Measurements from ENCODE around the gene ATP8A1.

ATP8A1 gene

GRCh38 chr4:42543126-42543525, 113.8 kb downstream of the ATP8A1 start:
- DNase-seq = no peak
- in situ Hi-C loops (cut with MboI; ENCODE audit: low pct_unique_long_range_greater_than_20kb, low sequenced_read_pairs) = no loop called here

DNA sequence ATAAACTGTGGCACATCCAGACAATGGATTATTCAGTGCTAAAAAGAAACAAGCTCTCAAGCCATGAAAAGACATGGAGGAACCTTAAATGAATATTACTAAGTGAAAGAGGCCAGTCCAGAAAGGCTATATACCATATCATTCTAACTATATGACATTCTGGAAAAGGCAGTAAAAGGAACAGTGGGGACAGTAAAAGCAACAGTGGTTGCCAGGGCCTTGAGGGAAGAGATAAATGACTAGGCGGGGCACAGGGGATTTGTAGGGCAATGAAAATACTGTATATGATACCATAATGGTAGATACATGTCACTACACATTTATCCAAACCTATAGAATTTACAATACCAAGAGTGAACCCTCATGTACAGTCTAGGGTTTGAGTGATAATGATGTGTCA, 115.3 kb downstream of the ATP8A1 start:
- in situ Hi-C loops (cut with MboI; ENCODE audit: low pct_unique_long_range_greater_than_20kb, low sequenced_read_pairs) = no loop called here
- no peak for DNase-seq

DNA sequence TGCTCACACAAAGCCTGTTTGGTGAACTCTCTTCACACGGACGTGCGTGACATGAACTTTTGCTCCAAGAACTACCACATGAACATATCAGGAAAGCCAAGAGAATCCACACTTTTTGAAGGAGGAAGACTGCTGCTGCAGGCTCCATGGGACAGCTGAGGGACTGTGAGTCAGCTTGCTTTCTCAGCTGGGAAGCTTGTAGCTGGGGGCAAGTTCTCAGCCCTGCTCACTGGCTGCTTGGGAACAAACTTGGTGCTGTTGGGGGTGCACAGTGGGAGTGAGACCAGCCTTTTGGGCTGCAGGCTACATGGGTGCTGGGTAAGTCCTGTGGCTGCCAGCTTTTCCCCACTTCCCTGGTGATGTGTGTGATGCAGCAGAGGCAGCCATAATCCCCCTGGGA, 123.9 kb downstream of the ATP8A1 start:
- DNase-seq = no peak
- in situ Hi-C loops (cut with MboI; ENCODE audit: low pct_unique_long_range_greater_than_20kb, low sequenced_read_pairs) = no loop called here

DNA sequence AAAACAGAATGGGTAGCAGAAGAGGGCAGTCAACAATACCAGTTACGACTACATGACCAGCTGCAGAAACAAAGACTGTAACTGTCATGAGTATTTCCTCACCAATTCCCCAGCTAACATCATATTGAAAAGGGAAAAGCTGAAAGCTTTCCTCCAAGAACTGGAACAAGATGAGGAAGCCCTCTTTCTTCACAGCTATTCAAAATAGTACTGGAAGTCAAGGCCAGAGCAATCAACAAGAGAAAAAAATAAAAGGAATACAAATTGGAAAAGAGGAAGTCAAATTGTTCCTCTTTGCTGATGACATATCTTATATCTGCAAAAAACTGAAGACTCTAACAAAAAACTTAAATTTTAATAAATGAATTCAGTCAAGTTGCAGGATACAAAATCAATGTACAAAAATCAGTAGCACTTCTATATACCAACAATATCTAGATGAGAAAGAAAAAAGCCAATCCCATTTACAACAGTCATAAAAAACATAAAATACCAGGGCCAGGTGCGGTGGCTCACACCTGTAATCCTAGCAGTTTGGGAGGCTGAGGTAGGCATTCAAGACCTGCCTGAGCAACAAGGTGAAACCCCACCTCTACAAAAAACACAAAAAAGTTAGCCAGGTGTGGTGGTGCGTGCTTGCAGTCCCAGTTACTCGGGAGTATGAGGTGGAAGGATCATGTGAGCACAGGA, 125.4 kb downstream of the ATP8A1 start:
- DNase-seq = peak; percentile 48
- in situ Hi-C loops (cut with MboI; ENCODE audit: low pct_unique_long_range_greater_than_20kb, low sequenced_read_pairs) = no loop called here

DNA sequence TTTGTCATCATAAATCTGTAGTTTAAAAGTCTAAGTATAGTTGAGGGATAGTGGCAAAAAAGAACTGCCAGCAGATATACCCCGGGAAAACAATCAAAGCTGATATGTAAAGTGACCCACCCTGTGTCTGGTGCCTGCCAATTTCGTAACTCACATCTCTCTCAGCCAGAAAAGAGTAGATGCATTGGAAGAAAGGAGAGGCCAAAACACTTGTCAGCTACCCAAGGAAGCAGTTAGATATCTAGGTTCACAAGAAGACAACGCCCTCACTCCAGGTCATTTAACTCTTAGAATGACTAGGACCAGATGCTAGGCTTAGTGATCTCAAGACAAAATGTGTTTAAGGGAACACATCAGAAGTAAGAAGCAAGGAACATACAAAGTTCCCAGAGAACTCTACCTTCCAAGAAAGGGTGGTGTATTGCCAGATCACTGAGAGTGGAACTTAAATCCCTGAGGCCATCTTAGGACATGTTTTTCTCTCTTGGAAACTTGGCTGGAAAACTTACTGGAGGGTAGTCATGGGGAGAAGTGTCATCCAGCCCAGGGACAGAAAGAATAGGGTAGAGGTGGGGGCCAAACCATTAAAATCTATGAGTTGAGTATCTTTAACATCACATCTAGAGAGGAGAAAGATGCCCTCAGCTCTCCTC, 133.7 kb downstream of the ATP8A1 start:
- DNase-seq = no peak
- in situ Hi-C loops (cut with MboI; ENCODE audit: low pct_unique_long_range_greater_than_20kb, low sequenced_read_pairs) = loop anchor here (25.0 kb wide), 1 partner anchor 236 kb away; no protein-coding TSS in a partner anchor

DNA sequence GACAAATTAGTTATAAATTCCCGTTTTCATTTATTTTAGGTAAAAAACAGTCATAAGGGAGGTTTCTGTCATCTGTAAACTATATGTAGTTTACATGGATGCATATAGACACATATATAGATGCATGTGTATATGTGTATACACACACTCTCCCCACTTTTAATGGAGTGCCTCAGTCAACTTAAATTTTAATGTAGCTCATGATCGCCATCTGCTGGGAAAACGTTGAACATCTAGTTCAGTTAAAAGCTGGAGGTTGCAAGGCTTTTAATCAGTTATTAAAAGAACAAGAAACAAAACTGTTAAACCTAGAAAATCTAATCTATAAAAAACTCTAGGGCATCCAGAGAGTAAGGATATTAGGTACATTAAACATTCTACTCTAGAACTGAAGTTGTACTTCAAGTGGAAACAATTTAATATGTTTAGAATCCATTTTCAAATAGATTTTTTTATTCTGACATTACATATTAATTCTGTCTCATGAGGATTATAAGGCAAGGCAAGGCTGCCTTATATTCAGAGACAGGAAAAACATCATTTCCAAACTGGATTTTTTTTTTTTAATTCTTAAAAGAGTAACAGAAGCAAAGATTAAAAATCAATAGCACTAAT, 137.0 kb downstream of the ATP8A1 start:
- peak; percentile 66 for DNase-seq
- in situ Hi-C loops (cut with MboI; ENCODE audit: low pct_unique_long_range_greater_than_20kb, low sequenced_read_pairs) = loop anchor here (25.0 kb wide), 1 partner anchor 233 kb away; no protein-coding TSS in a partner anchor

- in situ Hi-C loops (cut with MboI; ENCODE audit: low pct_unique_long_range_greater_than_20kb, low sequenced_read_pairs) = loop anchor here (25.0 kb wide), 1 partner anchor 228 kb away; no protein-coding TSS in a partner anchor
- peak; percentile 1 for DNase-seq
Observed at GRCh38 chr4:42515156-42515884, 141.6 kb downstream of the ATP8A1 start.

GRCh38 chr4:42513748-42514492, 143.0 kb downstream of the ATP8A1 start:
- no peak for DNase-seq
- in situ Hi-C loops (cut with MboI; ENCODE audit: low pct_unique_long_range_greater_than_20kb, low sequenced_read_pairs) = loop anchor here (25.0 kb wide), 1 partner anchor 227 kb away; no protein-coding TSS in a partner anchor

DNA sequence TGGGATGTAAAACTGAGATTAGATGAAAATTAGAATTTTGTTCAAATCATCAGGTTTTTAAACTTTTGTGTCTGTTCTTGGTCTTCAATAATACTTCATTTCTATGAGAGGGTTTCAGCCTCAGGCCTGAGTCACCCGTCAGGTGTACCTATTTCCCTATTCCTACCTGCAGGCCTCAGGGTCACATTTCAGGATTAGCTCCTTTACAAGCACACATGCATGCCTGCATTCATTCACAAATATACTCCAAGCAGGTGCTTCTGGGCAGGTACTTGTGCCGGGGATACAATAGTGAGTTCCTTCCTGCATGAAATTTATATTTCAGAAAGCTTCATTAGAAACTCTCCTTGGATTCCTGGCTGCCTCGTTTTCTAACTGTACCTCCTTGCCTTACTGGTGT, 144.7 kb downstream of the ATP8A1 start:
- in situ Hi-C loops (cut with MboI; ENCODE audit: low pct_unique_long_range_greater_than_20kb, low sequenced_read_pairs) = loop anchor here (25.0 kb wide), 1 partner anchor 225 kb away; no protein-coding TSS in a partner anchor
- DNase-seq = no peak

DNA sequence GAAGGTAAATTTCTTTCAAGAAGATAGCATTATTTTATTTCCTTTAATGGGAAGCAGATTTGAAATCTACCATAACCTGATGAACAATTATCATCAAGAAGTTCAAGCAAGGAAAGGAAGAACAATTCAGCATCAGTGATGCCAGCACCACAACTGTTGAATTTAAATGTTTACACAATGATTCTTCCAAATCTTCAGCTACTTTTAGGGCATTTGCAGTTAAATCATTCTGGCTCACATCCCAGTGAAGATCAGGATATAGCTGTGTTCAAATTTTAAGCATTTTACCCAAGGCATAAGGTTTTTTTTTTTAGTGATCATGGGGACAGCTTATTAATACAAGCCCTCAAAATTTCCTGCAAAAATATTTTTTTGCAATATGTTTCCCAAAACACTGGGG, 146.7 kb downstream of the ATP8A1 start:
- no peak for DNase-seq
- in situ Hi-C loops (cut with MboI; ENCODE audit: low pct_unique_long_range_greater_than_20kb, low sequenced_read_pairs) = loop anchor here (25.0 kb wide), 1 partner anchor 223 kb away; no protein-coding TSS in a partner anchor

DNA sequence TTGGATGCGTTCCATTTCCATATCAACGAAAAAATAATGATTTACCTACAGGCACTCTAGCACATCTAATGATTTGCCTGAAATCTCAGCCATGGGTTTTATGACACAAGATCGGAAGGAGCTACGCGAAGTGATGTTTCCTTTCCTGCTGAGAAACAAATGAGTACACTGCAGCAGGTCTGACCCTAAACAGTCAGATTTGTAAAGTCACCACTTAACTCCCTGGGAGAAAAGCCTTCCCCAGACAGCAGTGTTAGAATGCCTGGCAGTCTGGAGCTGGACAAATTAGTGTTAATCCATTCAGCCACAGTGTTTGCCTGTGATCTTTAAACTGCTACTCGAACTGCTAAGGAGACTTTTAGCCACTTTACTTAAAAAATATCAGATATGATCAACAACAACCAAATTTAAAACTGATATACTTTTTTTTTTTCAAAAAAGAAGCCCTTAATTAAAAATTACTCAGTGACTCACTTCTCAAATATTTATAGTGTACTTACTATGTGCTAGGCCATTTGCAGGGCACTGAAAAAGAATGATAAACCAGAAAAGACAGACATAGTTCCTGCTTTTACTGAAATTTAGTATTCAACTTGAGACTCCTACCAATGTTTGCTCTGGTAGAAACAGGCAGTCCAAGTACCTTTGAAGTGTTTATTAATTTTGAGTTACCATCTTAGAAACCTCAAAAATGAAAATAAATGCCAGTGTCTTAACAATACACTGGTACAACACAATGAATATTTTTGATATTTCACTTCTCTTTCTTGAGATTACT, 155.1 kb downstream of the ATP8A1 start:
- in situ Hi-C loops (cut with MboI; ENCODE audit: low pct_unique_long_range_greater_than_20kb, low sequenced_read_pairs) = loop anchor here (25.0 kb wide), 1 partner anchor 215 kb away; no protein-coding TSS in a partner anchor
- DNase-seq = no peak

DNA sequence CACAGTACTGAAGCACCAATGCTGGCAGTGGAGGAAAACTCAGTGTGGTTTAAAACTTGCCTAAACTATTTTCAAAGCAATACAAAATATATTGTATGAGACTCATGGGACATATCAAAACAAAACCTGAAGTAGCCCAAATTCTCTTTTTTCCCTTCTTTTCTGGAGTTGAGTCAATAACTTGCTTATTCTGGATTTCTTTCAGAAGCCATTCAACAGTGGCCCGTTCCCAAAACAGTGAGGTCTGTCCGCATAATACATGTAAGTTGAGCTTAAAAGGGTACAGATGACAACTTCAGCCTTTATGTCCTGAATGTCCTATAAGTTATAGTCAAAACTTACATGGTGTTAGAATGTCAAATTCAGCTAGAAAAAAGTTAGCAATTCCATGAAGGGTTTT, 158.9 kb downstream of the ATP8A1 start:
- DNase-seq = no peak
- in situ Hi-C loops (cut with MboI; ENCODE audit: low pct_unique_long_range_greater_than_20kb, low sequenced_read_pairs) = no loop called here

DNA sequence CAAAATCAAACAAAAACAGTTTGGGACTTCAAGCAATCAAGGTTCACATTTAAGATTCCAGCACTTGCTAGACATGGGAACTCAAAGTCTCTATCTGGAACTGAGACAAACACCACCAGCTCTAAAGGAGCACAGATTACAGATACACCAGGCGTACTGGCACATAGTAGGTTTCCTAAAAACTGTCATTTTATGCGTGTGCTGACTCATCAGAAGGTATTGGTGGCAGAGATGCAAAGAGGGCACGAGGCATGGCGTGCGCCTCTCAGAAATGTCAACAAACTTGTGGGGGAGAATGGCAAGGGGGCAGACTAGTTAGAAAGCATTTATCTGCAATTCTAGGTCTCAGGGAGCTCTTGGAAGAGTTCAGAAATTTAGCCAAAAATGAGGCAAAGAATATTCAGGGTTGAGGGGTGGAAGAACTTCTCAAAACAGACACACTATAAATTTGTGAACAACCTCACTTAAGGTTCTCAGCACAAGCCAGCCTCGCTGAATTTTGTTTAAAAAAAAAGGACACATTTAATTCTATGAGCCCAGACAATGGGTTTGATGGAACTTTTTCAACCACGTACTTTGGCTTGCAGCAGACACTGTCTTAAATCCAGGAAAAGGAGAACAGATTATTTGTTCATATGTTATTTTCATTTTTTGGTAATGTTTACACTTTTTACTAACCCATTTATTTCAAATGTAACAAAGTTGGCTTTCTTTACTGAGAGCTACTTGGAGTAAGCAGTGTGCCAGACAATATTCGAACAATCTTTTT, 159.6 kb downstream of the ATP8A1 start:
- no peak for DNase-seq
- in situ Hi-C loops (cut with MboI; ENCODE audit: low pct_unique_long_range_greater_than_20kb, low sequenced_read_pairs) = no loop called here

- in situ Hi-C loops (cut with MboI; ENCODE audit: low pct_unique_long_range_greater_than_20kb, low sequenced_read_pairs) = no loop called here
- no peak for DNase-seq
Observed at GRCh38 chr4:42492962-42493361, 163.9 kb downstream of the ATP8A1 start.

DNA sequence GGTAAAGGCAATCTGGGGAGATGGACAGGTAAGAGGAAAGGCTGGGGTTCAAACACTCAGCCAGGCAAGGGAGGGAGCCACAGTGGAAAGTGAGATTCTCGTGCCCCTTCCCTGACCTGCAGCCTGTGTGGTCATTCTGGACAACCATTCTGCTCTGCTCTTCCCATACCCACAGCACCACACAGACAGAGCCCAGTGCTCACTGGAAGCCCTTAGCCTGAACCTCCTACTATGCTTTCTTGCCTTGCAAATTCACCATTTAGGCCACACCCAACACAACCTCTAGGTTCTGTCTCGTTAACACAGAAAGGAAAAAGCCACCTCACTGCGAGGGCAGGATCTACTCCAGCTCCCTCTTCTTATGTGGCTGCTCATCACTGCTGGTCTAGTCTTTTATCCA, 166.9 kb downstream of the ATP8A1 start:
- in situ Hi-C loops (cut with MboI; ENCODE audit: low pct_unique_long_range_greater_than_20kb, low sequenced_read_pairs) = no loop called here
- no peak for DNase-seq

- no peak for DNase-seq
- in situ Hi-C loops (cut with MboI; ENCODE audit: low pct_unique_long_range_greater_than_20kb, low sequenced_read_pairs) = no loop called here
Observed at GRCh38 chr4:42489095-42489494, 167.8 kb downstream of the ATP8A1 start.

- in situ Hi-C loops (cut with MboI; ENCODE audit: low pct_unique_long_range_greater_than_20kb, low sequenced_read_pairs) = no loop called here
- DNase-seq = no peak
Observed at GRCh38 chr4:42488554-42488953, 168.4 kb downstream of the ATP8A1 start.

All from KBM-7 (cell line).